H9 (cell line): ENCODE measurements around the gene MAP3K8. TPM values are rescaled to one million over a fixed set of nuclear protein-coding genes. Genes with fewer than 3 reads are reported as not detected.

Source experiments
- DNase-seq: peaks from one replicate; pipeline ENCODE4 v3.0.0-alpha.2; 2017
- H2AFZ ChIP-seq: one replicate; pipeline ENCODE4 v1.6.1; 2013; ENCODE audit warnings: mild to moderate bottlenecking, low read length, control low read depth, moderate library complexity
- H2AK5ac ChIP-seq: 2 replicates; pipeline ENCODE4 v1.6.1; 2013; ENCODE audit warnings: low read length, control low read depth, mixed read lengths; ENCODE audit not compliant: insufficient read length
- H2BK120ac ChIP-seq: one replicate; pipeline ENCODE4 v1.6.1; 2013; ENCODE audit warnings: low read depth, mild to moderate bottlenecking, low read length, control low read depth, inconsistent platforms; ENCODE audit not compliant: poor library complexity, severe bottlenecking
- H2BK12ac ChIP-seq: 2 replicates; pipeline ENCODE4 v1.6.1; 2013; ENCODE audit warnings: low read length, control low read depth, mixed read lengths, low read depth; ENCODE audit not compliant: insufficient read length
- H2BK15ac ChIP-seq: 2 replicates; pipeline ENCODE4 v1.6.1; 2013; ENCODE audit warnings: low read depth, low read length, control low read depth
- H2BK20ac ChIP-seq: one replicate; pipeline ENCODE4 v1.6.1; 2013; ENCODE audit warnings: low read depth, mild to moderate bottlenecking, low read length, control low read depth, inconsistent platforms; ENCODE audit not compliant: poor library complexity, severe bottlenecking
- H2BK5ac ChIP-seq: 2 replicates; pipeline ENCODE4 v1.6.1; 2013; ENCODE audit warnings: low read length, control low read depth, mixed read lengths; ENCODE audit not compliant: insufficient read length
- H3K14ac ChIP-seq: 2 replicates; pipeline ENCODE4 v1.6.1; 2013; ENCODE audit warnings: low read length, control low read depth; ENCODE audit not compliant: insufficient read depth
- H3K18ac ChIP-seq: 2 replicates; pipeline ENCODE4 v1.6.1; 2013; ENCODE audit warnings: low read depth, mild to moderate bottlenecking, mixed read lengths, low read length, control low read depth; ENCODE audit not compliant: insufficient read length
- H3K23ac ChIP-seq: 2 replicates; pipeline ENCODE4 v1.6.1; 2013; ENCODE audit warnings: low read length, control low read depth, mixed read lengths, low read depth; ENCODE audit not compliant: insufficient read length
- H3K23me2 ChIP-seq: 2 replicates; pipeline ENCODE4 v1.6.1; 2013; ENCODE audit warnings: low read depth, mild to moderate bottlenecking, mixed read lengths, low read length, control low read depth; ENCODE audit not compliant: insufficient read length, poor library complexity, severe bottlenecking
- H3K27ac ChIP-seq: 2 replicates; pipeline ENCODE4 v1.5.1; 2013; ENCODE audit warnings: low read length, control low read depth, mixed read lengths, low read depth; ENCODE audit not compliant: insufficient read length
- H3K27me3 ChIP-seq: 2 replicates; pipeline ENCODE4 v1.6.1; 2013; ENCODE audit warnings: low read length, control low read depth, inconsistent platforms; ENCODE audit not compliant: insufficient read depth
- H3K4ac ChIP-seq: 2 replicates; pipeline ENCODE4 v1.6.1; 2013; ENCODE audit warnings: low read depth, mild to moderate bottlenecking, control low read depth, inconsistent platforms, low read length, moderate library complexity
- H3K4me1 ChIP-seq: 2 replicates; pipeline ENCODE4 v1.6.1; 2013; ENCODE audit warnings: low read length, control low read depth, inconsistent platforms; ENCODE audit not compliant: insufficient read depth
- H3K4me2 ChIP-seq: 2 replicates; pipeline ENCODE4 v1.6.1; 2013; ENCODE audit warnings: low read length, control low read depth, mixed read lengths; ENCODE audit not compliant: insufficient read length, insufficient read depth
- H3K56ac ChIP-seq: 2 replicates; pipeline ENCODE4 v1.6.1; 2013; ENCODE audit warnings: low read depth, mild to moderate bottlenecking, mixed read lengths, low read length, control low read depth; ENCODE audit not compliant: insufficient read length
- H3K79me1 ChIP-seq: 2 replicates; pipeline ENCODE4 v1.6.1; 2013; ENCODE audit warnings: low read depth, mild to moderate bottlenecking, moderate library complexity, low read length, control low read depth, inconsistent platforms; ENCODE audit not compliant: insufficient read depth, poor library complexity, severe bottlenecking
- H3K79me2 ChIP-seq: 2 replicates; pipeline ENCODE4 v1.6.1; 2013; ENCODE audit warnings: low read length, control low read depth, inconsistent platforms; ENCODE audit not compliant: insufficient read depth
- H3K9ac ChIP-seq: 2 replicates; pipeline ENCODE4 v1.6.1; 2013; ENCODE audit warnings: low read length, control low read depth, mixed read lengths; ENCODE audit not compliant: insufficient read length; ENCODE audit errors: extremely low read depth
- H3K9me3 ChIP-seq: one replicate; pipeline ENCODE4 v1.6.1; 2013; ENCODE audit warnings: low read depth, low read length, inconsistent platforms; ENCODE audit not compliant: control insufficient read depth
- H3T11ph ChIP-seq: one replicate; pipeline ENCODE4 v1.6.1; 2013; ENCODE audit warnings: mild to moderate bottlenecking, low read length, control low read depth, inconsistent platforms
- H4K20me1 ChIP-seq: one replicate; pipeline ENCODE4 v1.6.1; 2013; ENCODE audit not compliant: control insufficient read depth, insufficient read length, insufficient read depth
- H4K5ac ChIP-seq: 2 replicates; pipeline ENCODE4 v1.6.1; 2013; ENCODE audit warnings: low read depth, mild to moderate bottlenecking, mixed read lengths, low read length, control low read depth; ENCODE audit not compliant: insufficient read length
- H4K8ac ChIP-seq: replicated peaks from 2 replicates; pipeline ENCODE4 v1.6.1; 2013; ENCODE audit warnings: low read length, control low read depth, mixed read lengths, low read depth; ENCODE audit not compliant: insufficient read length
- H4K91ac ChIP-seq: 2 replicates; pipeline ENCODE4 v1.6.1; 2013; ENCODE audit warnings: low read depth, mild to moderate bottlenecking, moderate library complexity, mixed read lengths, low read length, control low read depth; ENCODE audit not compliant: insufficient read length
- H3K27ac Mint-ChIP-seq, 3 experiments: 2 replicates in 2 of 3; 3 replicates in 1 of 3; pipeline ENCODE4 v1.8.0; 2020 to 2021; ENCODE audit warnings: mixed read lengths in 3 of 3, mild to moderate bottlenecking in 1 of 3, moderate library complexity in 1 of 3
- H3K27me3 Mint-ChIP-seq: 2 replicates; pipeline ENCODE4 v1.8.0; 2021; ENCODE audit warnings: low read depth, mild to moderate bottlenecking, moderate library complexity, mixed read lengths
- H3K36me3 Mint-ChIP-seq, 3 experiments: 2 replicates in 2 of 3; 3 replicates in 1 of 3; pipeline ENCODE4 v1.8.0; 2020 to 2021; ENCODE audit warnings: low read depth in 3 of 3, mixed read lengths in 3 of 3; ENCODE audit not compliant: insufficient read depth in 1 of 3
- H3K4me1 Mint-ChIP-seq, 2 experiments: 2 replicates each; pipeline ENCODE4 v1.8.0; 2020; ENCODE audit warnings: mixed read lengths in 2 of 2
- H3K4me3 Mint-ChIP-seq, 2 experiments: 2 replicates in 1 of 2; 3 replicates in 1 of 2; pipeline ENCODE4 v1.8.0; 2020 to 2021; ENCODE audit warnings: mild to moderate bottlenecking in 2 of 2, mixed read lengths in 2 of 2, moderate library complexity in 1 of 2
- H3K9me3 Mint-ChIP-seq, 2 experiments: 2 replicates in 1 of 2; 3 replicates in 1 of 2; pipeline ENCODE4 v1.8.0; 2020; ENCODE audit warnings: mild to moderate bottlenecking in 2 of 2, mixed read lengths in 2 of 2, moderate library complexity in 1 of 2
- WGBS: extraction: QIAGEN DNeasy Blood & Tissue Kit; methylation state at CpG from one replicate; pipeline ENCODE4 v1.1.7; 2013; ENCODE audit warnings: missing lambda C conversion rate, low lambda C conversion rate, mixed read lengths; ENCODE audit not compliant: insufficient read length; ENCODE audit errors: extremely low coverage; 5-methylcytosine and 5-hydroxymethylcytosine counted together
- total RNA-seq: library from RNA; stranded (reverse); gene quantifications from 2 replicates; pipeline ENCODE4 v1.2.1, GENCODE V29; 2021
- TF ChIP-seq, protein P1 (sequence below): fragments of 200-600 bp; sonication (generic); conservative IDR thresholded peaks from 3 replicates; pipeline ENCODE4 v1.8.0; 2021; ENCODE audit warnings: antibody characterized with exemption, mild to moderate bottlenecking

The MAP3K8 gene
- total RNA-seq, 1 experiment from 2014 or later = 3.5 TPM

DNA sequence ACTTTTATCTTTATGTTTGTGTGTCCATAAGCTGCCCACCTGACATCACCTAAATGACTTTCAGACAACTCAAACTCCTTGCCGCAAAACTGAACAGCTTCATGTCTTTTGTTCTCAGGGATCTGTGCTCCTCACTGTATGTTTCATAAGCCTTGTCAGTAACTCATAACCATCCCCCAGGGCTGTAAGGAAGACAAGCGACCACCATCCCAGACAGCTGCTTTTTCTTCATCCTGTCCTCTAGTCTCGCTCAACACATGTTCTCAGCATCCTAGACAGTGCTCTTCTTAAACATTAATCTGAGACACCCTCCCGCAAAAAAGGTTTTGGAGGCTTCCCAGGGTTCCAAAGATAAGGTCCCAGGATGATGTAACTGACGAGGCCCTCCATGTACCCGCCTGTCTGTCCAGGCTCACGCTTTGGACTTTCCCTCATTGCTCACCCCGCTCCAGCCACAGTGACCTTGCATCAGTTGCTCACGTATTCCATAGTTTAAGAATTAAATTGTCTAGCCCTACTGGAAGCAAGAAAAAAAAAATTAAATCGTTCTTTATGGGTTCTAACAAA lies 69.8 kb downstream of the MAP3K8 start:
- no peak overlapping the region for H2BK20ac ChIP-seq
- no peak overlapping the region for H2BK12ac ChIP-seq
- no peak overlapping the region for H3K27ac Mint-ChIP-seq
- H3K79me1 ChIP-seq = no peaks in the 10 kb centered on the region
- H3K18ac ChIP-seq = no peak overlapping the region
- peaks cover 3% of the 10 kb centered on the region for H3K27me3 Mint-ChIP-seq
- H3K23ac ChIP-seq = no peak overlapping the region
- no peak overlapping the region for H3K9ac ChIP-seq
- no peaks in the 10 kb centered on the region for H3K9me3 Mint-ChIP-seq
- H4K5ac ChIP-seq = no peak overlapping the region
- H3K79me2 ChIP-seq = no peaks in the 10 kb centered on the region
- WGBS = no CpG with 5 or more reads among the region's 10 CpGs
- no peak for DNase-seq
- H2BK15ac ChIP-seq = no peak overlapping the region
- H4K20me1 ChIP-seq = no peaks in the 10 kb centered on the region
- H3K4me3 Mint-ChIP-seq = no peak overlapping the region; a peak in 1 of 5 replicates
- H4K91ac ChIP-seq = no peak overlapping the region
- no peak overlapping the region for H3K4ac ChIP-seq
- H3K36me3 Mint-ChIP-seq = no peaks in the 10 kb centered on the region
- TF ChIP-seq, protein P1, sequence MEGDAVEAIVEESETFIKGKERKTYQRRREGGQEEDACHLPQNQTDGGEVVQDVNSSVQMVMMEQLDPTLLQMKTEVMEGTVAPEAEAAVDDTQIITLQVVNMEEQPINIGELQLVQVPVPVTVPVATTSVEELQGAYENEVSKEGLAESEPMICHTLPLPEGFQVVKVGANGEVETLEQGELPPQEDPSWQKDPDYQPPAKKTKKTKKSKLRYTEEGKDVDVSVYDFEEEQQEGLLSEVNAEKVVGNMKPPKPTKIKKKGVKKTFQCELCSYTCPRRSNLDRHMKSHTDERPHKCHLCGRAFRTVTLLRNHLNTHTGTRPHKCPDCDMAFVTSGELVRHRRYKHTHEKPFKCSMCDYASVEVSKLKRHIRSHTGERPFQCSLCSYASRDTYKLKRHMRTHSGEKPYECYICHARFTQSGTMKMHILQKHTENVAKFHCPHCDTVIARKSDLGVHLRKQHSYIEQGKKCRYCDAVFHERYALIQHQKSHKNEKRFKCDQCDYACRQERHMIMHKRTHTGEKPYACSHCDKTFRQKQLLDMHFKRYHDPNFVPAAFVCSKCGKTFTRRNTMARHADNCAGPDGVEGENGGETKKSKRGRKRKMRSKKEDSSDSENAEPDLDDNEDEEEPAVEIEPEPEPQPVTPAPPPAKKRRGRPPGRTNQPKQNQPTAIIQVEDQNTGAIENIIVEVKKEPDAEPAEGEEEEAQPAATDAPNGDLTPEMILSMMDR = no peak
- no peak overlapping the region for H3K27ac ChIP-seq
- H3K4me1 Mint-ChIP-seq = peaks cover 10 to 17% of the 10 kb centered on the region in 2 experiments
- H3K4me2 ChIP-seq = no peak overlapping the region
- no peak overlapping the region for H2BK5ac ChIP-seq
- H4K8ac ChIP-seq = no peak overlapping the region
- no peak overlapping the region for H2AK5ac ChIP-seq
- no peak overlapping the region for H3T11ph ChIP-seq
- no peaks in the 10 kb centered on the region for H3K23me2 ChIP-seq
- no peaks in the 10 kb centered on the region for H3K9me3 ChIP-seq
- peaks cover 5% of the 10 kb centered on the region for H3K4me1 ChIP-seq
- H2BK120ac ChIP-seq = no peak overlapping the region
- no peaks in the 10 kb centered on the region for H3K27me3 ChIP-seq
- H2AFZ ChIP-seq = no peak overlapping the region
- H3K56ac ChIP-seq = no peak overlapping the region
- H3K14ac ChIP-seq = no peak overlapping the region
